ENCODE data around the gene NR2C2.

DNA sequence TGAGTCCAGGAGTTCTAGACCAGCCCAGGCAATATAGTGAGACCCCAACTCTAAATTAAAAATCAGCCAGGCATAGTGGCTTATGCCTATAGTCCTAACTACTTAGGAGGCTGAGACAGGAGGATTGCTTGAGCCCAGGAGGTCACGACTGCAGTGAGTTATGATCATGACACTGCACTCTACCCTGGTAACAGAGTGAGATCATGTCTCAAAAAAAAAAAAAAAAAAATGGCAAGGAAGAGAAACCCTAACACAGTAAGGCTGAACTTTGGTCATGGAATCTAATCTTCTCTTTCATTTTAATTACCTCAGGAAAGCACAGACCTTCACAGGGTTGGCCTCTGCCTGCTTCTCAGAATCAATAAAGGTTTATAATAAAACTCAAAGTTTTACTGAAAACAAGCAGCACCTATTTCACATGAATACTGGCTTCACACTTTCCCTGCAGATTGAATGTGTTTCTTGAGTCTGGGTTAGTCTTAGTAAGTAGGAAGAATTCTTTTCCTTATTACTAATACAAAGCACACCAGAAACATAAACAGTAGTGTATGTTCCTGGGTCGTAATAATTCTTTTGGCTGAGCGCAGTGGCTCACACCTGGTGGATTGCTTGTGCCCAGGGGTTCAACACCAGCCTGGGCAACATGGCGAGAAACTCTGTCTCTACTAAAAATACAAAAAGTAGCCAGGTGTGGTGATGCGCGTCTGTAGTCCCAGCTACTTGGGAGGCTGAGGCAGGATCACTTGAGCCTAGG lies 11.6 kb upstream of the NR2C2 start:
- TF ChIP-seq JUND (CRISPR knock-in tag; IDR thresholded peaks at IDR 0.05) (no peak), CTCF (CRISPR knock-in tag; IDR thresholded peaks at IDR 0.05) (no peak), SALL1 (CRISPR knock-in tag; IDR thresholded peaks at IDR 0.05) (no peak), ZNF335 (CRISPR knock-in tag; IDR thresholded peaks at IDR 0.05) (no peak), SRF (IDR thresholded peaks at IDR 0.05; ENCODE audit: low read depth, low read length) (no peak), POLR2AphosphoS5 (IDR thresholded peaks at IDR 0.05; ENCODE audit: low read depth, low read length) (no peak), ETV6 (CRISPR knock-in tag; conservative IDR thresholded peaks at IDR 0.05) (no peak), EZH2 (conservative IDR thresholded peaks at IDR 0.05; ENCODE audit: low read depth, low read length) (no peak), SATB2 (CRISPR knock-in tag; IDR thresholded peaks at IDR 0.05) (no peak), MAX (IDR thresholded peaks at IDR 0.05) (no peak), NFE2L1 (CRISPR knock-in tag; IDR thresholded peaks at IDR 0.05; ENCODE audit: borderline replicate concordance) (no peak)
- TF ChIP-seq, protein P1, sequence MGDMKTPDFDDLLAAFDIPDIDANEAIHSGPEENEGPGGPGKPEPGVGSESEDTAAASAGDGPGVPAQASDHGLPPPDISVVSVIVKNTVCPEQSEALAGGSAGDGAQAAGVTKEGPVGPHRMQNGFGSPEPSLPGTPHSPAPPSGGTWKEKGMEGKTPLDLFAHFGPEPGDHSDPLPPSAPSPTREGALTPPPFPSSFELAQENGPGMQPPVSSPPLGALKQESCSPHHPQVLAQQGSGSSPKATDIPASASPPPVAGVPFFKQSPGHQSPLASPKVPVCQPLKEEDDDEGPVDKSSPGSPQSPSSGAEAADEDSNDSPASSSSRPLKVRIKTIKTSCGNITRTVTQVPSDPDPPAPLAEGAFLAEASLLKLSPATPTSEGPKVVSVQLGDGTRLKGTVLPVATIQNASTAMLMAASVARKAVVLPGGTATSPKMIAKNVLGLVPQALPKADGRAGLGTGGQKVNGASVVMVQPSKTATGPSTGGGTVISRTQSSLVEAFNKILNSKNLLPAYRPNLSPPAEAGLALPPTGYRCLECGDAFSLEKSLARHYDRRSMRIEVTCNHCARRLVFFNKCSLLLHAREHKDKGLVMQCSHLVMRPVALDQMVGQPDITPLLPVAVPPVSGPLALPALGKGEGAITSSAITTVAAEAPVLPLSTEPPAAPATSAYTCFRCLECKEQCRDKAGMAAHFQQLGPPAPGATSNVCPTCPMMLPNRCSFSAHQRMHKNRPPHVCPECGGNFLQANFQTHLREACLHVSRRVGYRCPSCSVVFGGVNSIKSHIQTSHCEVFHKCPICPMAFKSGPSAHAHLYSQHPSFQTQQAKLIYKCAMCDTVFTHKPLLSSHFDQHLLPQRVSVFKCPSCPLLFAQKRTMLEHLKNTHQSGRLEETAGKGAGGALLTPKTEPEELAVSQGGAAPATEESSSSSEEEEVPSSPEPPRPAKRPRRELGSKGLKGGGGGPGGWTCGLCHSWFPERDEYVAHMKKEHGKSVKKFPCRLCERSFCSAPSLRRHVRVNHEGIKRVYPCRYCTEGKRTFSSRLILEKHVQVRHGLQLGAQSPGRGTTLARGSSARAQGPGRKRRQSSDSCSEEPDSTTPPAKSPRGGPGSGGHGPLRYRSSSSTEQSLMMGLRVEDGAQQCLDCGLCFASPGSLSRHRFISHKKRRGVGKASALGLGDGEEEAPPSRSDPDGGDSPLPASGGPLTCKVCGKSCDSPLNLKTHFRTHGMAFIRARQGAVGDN (CRISPR knock-in tag; IDR thresholded peaks at IDR 0.05): no peak
- TF ChIP-seq, protein P2, sequence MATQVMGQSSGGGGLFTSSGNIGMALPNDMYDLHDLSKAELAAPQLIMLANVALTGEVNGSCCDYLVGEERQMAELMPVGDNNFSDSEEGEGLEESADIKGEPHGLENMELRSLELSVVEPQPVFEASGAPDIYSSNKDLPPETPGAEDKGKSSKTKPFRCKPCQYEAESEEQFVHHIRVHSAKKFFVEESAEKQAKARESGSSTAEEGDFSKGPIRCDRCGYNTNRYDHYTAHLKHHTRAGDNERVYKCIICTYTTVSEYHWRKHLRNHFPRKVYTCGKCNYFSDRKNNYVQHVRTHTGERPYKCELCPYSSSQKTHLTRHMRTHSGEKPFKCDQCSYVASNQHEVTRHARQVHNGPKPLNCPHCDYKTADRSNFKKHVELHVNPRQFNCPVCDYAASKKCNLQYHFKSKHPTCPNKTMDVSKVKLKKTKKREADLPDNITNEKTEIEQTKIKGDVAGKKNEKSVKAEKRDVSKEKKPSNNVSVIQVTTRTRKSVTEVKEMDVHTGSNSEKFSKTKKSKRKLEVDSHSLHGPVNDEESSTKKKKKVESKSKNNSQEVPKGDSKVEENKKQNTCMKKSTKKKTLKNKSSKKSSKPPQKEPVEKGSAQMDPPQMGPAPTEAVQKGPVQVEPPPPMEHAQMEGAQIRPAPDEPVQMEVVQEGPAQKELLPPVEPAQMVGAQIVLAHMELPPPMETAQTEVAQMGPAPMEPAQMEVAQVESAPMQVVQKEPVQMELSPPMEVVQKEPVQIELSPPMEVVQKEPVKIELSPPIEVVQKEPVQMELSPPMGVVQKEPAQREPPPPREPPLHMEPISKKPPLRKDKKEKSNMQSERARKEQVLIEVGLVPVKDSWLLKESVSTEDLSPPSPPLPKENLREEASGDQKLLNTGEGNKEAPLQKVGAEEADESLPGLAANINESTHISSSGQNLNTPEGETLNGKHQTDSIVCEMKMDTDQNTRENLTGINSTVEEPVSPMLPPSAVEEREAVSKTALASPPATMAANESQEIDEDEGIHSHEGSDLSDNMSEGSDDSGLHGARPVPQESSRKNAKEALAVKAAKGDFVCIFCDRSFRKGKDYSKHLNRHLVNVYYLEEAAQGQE (IDR thresholded peaks at IDR 0.05; ENCODE audit: borderline replicate concordance in 1 of 2, low read depth in 1 of 2, low read length in 2 of 2): no peak
- TF ChIP-seq, protein P3, sequence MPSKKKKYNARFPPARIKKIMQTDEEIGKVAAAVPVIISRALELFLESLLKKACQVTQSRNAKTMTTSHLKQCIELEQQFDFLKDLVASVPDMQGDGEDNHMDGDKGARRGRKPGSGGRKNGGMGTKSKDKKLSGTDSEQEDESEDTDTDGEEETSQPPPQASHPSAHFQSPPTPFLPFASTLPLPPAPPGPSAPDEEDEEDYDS (CRISPR knock-in tag; IDR thresholded peaks at IDR 0.05): no peak
